GM18870 (cell line): ENCODE results near the gene CREB3L2.
"Not testable (repeated sequence)": the region's sequence is repeated elsewhere in the genome, so short reads cannot be mapped to it uniquely, and the experiment has no call there.

Experiments used
- ATAC-seq: cut with Tn5 transposase; IDR thresholded peaks from one replicate; pipeline ENCODE4 v1.9.1; 2021; ENCODE audit warnings: moderate library complexity; ENCODE audit not compliant: unreplicated experiment

CREB3L2 gene

DNA sequence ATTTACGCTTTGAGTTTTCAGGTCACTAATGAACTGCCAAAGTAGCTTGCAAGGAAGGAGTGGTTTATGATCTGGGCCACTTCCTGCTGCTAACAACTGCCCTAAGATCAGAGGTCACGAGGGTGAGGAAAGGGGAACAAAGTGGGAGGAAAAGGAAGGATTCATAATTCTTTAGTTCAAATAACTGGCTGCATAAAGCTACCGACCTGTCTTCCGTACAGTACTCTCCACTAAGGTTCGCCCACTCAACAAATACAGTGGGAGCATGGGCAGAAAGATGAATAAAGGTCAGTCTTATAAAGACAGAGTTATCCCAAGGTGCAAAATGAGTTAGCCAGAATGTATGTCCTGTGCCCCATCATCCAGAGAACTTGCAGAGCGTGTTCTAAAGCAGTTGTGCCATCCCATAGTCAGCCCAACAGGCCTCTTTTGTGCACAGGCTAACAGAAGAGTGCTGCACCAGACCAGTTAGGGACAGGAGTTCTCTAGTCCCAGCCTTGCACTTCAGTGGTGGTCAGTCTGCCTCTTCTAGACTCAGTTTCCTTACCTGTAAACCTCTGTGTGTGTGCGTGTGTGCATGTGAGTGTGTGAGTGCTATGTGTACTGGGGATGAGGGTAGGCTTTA is 65.9 kb downstream of the CREB3L2 start:
- ATAC-seq, result no peak

DNA sequence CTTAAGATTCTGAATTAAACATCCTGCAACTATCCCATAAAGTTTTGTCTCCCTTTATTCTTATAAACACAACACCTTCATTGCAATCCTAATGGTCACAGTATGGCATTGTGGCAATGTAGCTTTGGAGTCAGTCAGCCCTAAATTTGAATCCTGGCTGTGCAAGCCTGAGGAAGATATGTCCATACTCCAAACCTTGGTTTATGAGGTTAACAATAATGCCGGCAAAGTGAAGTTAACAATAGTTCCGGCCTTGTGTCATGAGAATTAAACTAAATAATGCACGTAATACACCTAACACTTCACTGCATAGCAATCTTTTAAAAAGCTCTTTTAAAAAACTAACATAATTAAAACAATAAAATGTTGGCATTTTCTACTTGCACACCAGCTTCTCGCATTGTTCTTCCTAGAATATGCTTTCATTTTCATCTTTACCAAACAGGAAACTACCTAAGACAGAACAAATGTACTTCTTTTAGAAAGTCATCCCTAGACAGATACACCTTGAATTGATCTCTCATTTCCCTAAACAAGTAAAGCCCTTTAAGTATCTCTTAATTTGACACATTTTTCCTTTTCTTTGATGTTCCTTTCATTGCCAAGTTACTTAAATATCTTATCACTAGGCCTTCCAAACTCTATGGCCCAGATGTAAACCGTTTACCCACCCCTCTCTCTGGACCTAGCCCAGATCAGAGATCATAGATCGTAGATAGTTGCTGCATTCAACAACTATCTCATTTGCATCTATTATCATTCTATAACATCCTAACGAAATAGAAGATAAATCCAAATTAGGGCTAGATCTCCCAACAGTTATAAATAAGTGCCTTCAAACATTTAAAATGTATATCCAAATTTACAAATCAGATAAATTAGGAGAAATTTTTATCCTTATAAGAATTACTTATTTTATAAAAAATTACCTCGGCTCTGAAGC is 66.7 kb downstream of the CREB3L2 start:
- ATAC-seq, result peak; percentile 91

DNA sequence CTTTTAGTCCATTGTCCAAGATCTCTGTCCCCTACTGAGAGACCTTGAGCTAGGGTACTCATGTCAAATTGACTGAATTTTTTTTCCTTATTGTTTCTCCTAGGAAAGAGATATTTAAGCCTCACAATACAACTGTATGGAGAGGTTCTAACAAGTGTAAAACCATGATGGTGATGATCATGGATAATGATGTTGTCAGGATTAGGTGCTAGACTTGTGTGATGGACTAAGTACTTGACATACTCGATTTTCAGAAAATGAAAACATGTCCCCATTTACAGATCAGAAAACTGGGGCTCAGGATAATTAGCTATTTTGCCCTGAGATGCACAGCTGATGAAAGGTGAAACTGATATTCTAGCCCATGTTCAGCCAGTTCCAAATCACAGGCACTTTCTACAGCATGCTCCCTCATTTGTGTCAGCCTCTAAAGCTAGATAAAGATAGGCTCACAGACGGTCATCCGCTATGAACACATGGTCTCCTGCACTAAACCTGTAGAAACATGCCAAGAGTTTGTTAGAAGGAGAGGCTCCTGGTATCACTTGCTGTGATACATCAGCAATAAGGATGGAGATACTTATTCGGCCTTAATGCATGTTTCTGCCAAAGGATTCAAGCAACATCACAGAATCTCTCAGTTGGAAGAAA is 67.6 kb downstream of the CREB3L2 start:
- ATAC-seq, result no peak

DNA sequence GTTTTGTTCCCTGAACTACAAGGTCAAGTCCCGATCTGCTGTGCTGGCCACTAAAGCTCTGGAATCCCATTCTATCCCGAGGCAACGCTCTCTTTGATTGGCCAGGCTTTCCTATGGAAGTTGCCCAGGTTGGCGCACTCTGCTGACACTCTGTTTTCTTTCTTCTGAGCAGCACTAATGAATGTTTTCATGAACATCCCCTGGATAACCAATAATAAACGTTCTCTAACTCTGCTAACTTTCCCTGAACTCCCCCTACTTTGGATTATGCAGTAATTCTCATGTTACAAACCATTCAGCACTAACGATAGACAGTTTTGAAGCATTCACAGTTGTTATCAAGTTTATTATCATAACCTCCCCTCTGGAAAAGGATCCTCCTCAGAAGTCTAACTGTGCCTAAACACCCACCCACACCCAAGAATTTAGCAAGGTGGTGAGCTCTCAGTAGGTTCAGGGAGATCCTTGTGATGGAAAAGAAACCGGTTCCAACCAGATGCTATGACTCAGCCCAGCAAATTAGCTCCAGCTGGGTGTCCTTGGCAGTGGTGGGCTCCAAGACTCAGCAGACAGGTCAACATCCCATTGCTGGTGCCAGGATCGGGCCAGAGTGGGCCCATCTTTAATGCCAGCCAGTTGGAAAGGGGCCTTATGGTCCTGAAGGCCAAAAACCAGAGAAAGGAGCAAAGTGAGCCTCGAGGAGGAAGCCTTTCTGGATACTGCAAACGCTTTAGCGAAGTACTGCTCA is 68.4 kb downstream of the CREB3L2 start:
- no peak for ATAC-seq

DNA sequence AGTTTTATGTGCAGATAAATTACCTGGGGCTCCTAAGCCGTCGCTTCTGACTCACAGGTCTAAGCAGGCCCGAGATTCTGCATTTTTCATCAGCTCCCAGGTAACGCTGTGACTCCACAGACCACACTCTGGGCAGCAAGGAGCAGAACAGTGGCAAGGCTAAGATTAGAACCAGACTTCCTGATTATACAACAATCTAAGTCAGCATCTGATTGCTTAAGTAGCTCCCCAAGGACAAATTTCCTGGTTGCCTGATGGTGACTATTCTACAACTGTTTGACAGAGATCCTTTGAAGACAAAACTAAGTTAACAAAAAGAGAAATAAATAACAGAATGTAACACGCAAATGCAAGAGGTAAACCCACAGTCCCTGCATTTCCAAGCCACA is 69.0 kb downstream of the CREB3L2 start:
- no peak for ATAC-seq

DNA sequence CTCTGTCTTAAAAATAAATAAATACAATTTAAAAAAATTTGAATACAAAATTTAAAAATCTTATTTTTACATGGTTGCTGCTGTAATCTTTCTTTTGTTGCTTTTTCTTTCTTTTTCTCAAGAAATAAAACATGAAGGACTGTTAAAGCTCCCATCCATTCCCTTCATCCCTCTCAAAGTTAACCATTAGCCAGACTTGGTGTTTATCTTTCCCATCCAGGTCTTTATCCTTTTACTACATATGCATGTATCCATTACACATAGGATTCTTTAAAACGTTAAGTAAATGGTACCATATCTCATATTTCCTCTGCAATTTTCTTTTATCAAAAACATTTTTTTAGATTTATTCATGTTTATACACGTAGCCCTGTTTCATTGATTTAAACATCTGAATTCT is 70.1 kb downstream of the CREB3L2 start:
- no peak for ATAC-seq

DNA sequence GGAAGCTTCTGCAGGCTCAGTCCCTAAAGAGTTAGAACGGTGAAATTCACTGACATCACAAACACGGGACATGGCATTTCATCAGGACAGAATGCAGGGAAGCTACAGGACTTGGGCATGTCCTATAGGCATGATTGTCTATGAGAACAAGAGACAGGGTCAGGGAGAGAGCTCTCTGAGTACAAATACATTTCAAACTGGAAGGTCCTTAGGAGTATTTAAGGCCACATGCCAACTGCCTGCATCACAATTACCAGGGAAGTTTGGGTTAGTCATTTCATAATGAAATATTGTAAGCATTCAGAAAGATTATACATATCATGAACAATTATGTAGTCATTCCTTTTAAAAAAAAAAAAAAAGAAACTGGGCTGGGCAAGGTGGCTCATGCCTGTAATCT is 71.3 kb downstream of the CREB3L2 start:
- ATAC-seq, result no peak

DNA sequence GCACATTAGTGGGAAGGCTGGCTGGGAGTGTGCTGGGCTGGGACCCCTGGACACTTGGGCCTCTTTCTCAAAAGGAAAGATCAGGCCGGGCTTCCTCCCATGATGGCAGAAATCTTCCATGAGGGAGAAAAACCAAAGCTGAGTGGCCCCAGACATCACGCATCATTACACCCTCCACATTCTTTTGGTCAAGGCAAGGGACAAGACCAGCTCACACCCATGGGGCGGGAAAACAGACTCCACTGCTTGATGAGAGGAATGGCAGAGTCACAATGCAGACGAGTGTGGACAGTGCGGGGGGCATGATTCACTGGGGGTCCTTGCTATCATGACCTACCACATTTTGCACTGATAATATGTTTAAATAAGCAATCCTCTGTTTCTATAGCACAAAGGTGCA is 73.3 kb downstream of the CREB3L2 start:
- ATAC-seq, result no peak

DNA sequence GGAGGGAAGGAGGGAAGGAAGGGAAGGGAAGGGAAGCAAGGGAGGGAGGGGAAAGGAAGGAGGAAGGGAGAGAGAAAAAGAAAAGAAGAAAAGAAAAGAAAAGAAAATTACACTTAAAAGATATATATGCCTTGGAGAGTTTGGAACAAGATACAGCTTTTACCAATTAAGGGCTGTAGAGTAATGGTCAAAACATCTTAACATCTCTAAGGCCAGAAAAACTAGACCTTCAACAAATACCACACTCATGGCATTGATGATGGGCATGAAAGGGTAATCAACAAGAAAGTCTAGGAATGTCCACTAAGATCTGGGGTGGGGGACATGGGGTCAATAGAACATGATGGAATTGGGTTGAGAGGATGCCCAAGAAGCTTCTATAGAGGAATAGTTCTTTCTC is 74.5 kb downstream of the CREB3L2 start:
- ATAC-seq, result no peak

DNA sequence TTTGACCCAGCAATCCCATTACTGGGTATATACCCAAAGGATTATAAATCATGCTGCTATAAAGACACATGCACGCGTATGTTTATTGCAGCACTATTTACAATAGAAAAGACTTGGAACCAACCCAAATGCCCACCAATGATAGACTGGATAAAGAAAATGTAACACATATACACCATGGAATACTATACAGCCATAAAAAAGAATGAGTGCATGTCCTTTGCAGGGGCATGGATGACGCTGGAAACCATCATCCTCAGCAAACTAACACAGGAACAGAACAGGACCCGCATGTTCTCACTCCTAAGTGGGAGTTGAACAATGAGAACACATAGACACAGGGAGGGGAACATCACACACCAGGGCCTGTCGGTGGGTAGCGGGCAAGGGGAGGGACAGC is 75.7 kb downstream of the CREB3L2 start:
- ATAC-seq, result not testable (repeated sequence)

DNA sequence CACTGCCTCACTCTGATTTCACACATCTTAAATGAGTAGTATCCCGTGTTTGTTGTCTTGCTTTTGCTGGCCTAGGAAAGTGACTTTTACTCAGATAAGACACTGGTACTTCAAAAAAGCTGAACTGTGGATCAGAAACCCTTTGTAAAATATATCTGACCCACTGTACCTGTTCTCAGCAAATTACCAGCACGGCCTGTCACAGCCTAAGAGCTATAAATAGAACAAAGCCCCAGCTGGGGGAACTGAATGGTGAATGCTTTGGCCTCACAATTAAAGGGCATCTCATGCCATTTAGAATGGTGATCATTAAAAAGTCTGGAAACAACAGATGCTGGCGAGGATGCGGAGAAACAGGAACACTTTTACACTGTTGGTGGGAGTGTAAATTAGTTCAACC is 76.1 kb downstream of the CREB3L2 start:
- no peak for ATAC-seq

DNA sequence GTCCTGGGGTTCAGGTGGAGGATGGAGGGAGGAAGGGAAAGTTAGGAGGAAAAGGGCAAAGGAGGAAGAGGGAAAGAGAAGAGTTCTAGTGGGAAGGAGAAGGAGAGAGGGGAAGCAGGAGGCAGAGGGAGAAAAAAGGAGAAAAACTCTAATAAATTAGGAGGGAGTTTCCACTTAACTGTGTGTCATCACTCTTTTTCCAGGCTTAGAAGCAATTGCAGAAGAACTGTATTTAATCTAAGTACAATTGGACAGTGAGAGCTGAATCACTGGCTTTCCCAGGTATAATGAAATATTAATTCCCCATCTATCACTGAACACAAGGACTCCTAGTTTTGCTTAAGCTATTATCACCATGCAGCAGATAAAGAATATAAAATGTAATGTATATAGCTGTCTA is 76.8 kb downstream of the CREB3L2 start:
- ATAC-seq, result no peak

DNA sequence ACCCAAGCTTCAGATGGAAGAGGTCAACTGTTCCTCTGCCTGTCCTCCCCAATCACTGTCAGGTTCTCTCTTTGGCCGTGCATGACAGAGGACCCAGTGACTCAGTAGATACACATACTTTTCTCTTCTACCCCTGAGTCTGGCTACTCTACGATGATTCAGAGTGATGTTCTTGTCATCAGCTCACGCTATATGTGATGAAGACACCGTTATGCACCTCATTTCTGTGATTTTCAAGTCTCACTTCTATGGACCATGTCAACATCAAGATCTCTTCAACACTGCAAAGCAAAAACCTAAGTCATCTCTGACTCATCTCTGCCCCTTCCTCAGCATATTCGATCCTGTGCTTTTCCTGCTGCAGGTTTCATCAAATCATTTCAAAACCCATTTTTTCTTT is 78.5 kb downstream of the CREB3L2 start:
- ATAC-seq, result no peak

DNA sequence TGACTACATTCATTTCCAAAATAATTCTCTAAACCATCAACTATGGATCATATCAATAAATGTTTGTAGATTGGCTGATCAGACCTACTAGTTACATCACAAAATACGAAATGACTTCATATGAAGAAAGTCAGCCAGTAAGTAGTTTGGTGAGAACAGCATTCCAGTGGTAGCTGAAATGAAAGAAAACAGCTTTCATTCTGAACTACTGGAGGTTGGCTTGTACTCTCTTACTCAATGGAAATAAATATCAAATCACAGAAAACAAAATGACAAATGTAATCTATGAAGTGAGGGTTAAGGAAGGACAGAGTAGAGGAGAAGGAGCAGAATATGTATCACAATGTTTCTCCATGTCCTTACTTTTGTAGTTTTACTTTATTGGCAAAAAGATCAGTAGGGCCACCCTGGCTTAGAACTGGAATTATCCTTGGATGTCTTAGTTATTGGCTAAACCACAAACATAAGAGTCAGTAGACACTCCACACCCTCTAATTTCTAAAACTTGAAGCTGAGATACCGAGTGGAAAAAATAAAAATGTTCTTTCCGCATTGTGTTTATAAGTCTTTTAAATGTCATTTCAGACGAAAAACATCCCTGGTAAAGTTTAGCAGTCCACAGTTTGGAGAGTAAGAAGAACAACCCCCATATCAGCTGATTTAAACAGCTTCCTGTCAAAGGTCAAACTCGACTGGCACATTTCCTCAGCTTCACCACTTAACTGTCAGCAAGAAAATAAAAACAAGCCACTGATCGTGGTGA is 81.1 kb downstream of the CREB3L2 start:
- ATAC-seq, result no peak

DNA sequence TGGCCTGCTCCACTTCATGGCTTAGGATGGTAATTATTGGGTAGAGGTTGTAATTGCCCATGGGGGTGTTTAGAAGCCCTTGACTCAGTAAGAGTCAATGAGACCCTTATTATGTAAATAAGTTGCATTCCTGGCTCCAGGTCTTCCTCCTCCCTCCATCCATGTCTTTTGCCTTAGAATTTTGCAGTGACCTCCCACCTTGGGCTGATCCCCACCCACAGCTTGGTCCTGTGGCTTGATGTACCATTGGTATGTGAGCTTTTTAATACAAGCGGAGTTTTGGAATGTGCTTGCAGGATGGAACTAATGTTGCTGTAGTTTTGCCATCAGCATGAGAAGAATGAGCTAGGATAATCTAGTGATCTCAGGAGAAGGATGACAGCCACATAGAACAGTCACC is 81.9 kb downstream of the CREB3L2 start:
- no peak for ATAC-seq

DNA sequence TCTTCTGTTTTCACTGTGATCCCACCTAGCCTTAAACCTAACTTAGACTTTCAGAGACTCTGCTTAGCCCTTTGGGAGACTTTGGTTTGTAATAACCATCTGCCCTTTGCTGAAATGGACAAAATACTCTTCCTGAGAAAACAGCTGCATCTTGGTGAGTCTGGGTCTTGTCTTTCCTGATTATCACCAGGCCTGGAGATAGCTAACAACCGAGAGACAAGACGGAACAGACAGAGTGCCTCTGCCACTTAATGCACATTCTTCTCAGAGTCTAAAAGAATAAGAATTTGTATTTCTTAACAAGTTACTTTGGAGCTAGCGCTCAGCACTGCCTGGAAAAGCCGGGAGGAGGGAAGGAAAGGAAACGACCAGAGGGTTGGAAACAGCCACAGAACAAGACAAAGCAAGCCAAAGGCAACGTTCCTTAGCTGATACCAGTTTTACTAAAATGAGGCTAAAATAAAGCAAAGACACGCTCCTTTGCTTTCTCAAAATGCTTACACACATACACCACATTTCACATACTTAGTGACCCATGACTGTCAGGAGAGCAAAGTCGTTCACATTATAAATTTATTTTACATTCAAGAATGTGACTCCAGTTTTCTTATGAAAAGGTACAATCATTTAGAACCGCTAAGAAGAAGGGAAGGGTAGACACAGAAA is 84.8 kb downstream of the CREB3L2 start:
- no peak for ATAC-seq

DNA sequence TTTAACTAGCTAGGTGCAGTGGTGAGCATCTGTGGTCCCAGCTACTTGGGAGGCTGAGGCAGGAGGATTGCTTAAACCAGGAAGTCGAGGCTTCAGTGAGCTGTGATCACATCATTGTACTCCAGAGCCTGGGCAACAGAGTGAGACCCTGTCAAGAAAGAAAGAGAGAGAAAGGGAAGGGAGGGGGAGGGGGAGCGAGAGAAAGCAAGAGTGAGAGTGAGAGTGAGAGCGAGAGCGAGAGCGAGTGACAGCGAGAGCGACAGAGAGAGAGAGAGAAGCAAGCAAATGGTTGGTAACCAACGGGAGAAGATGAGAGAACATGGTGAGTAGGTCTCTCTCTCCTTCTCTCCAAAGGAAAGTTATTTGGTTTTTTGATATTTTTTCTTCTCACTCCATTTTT is 85.3 kb downstream of the CREB3L2 start:
- no peak for ATAC-seq

DNA sequence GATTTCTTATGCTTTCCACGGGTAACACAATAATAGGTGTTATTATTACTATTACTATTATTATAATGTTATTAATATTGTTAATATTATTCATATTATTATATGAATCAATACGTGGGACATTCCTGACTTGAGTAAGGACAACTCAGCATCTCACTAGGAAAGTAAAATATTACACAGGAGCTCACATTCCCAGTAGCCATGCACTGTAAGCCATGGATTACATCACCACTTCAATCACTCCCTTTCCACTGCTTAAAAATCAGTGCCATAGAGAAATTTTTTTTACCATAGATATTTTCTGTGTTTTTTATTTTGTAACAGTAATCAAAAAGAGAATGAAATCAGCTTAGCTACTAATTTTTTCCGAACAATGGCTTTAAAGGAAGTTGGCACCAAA is 86.6 kb downstream of the CREB3L2 start:
- ATAC-seq, result no peak

DNA sequence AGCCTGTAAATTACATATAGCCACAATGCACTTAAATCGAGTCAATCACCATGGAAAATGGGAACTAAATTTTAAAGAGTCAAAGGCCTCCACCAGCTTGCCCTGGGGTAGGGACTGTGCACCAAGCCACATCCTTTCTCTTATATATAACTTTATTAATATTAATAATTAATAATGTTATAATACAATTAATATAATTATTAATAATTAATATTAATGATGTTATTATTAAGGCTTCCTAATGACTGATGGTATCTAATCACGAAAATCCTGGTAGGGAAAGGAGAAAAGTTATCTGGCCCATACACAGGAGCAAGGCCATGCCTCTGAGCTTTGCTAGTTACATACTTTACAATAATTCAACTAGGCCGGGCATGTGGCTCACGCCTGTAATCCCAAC is 87.9 kb downstream of the CREB3L2 start:
- no peak for ATAC-seq

DNA sequence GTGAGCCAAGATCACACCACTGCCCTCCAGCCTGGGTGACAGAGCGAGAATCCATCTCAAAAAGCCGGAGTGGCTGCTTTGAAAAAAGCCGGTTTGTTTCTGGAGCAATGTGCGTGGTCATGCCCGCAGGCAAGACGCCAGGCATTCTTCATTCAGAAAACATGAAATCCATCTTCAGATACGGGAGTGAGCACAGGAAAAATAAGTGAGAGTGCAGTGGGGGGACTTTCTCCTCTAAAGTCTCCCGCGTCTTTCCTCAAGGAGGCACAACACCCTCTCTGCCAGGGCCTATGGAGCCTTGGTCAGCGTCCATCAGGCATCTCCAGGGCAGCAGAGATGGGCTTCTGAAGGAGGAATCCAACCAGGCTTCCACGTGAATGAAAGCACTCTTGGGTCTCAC is 92.8 kb downstream of the CREB3L2 start:
- ATAC-seq, result no peak
